Measurements from ENCODE around the gene USP11.

USP11 gene

DNA sequence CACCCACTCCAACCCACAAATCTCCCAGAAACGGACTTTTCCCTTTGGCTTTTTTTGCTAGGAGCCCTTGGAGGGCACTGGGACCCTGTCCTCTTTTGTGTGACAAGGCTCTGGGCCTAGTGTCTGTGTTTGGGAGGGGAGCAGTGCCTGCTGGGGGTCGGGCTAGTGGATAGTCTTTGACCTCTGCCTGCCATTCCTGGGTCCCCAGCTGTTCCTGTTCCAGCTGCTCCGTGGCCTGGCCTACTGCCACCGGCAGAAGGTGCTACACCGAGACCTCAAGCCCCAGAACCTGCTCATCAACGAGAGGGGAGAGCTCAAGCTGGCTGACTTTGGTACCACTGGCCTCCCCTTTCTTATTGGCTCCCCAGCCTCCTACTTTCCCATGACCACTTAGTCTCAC, 6.7 kb upstream of the USP11 start:
- DNase-seq: no peak

DNA sequence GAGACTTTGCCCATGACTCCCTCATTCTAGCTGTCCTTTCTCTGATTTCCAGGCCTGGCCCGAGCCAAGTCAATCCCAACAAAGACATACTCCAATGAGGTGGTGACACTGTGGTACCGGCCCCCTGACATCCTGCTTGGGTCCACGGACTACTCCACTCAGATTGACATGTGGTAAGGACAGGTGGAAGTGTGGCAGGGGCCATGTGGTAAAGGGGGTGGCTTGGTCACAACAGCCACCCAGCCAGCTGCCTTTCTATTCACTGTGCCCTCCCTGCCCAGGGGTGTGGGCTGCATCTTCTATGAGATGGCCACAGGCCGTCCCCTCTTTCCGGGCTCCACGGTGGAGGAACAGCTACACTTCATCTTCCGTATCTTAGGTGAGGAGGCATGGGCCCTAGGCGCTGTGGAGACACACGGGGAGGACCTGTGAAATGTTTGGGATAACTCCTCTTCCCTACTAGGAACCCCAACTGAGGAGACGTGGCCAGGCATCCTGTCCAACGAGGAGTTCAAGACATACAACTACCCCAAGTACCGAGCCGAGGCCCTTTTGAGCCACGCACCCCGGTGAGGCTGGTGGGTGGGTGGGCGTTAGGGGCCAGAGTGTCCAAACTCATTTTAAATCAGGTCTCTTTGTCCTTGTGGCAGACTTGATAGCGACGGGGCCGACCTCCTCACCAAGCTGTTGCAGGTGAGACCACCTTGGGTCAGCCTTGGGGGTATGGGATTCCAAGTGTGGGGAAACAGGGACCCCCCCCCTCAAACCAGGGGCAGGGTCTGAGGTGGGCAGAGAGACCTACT, 6.1 kb upstream of the USP11 start:
- DNase-seq: no peak

DNA sequence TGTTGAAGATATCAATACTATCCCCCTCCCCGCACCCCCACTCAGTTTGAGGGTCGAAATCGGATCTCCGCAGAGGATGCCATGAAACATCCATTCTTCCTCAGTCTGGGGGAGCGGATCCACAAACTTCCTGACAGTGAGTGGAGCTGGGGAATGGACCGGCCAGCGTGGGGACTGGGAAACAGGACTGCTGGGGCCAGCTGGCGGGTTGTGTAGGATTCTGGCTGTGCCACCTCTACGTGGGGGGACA, 5.5 kb upstream of the USP11 start:
- no peak for DNase-seq

DNA sequence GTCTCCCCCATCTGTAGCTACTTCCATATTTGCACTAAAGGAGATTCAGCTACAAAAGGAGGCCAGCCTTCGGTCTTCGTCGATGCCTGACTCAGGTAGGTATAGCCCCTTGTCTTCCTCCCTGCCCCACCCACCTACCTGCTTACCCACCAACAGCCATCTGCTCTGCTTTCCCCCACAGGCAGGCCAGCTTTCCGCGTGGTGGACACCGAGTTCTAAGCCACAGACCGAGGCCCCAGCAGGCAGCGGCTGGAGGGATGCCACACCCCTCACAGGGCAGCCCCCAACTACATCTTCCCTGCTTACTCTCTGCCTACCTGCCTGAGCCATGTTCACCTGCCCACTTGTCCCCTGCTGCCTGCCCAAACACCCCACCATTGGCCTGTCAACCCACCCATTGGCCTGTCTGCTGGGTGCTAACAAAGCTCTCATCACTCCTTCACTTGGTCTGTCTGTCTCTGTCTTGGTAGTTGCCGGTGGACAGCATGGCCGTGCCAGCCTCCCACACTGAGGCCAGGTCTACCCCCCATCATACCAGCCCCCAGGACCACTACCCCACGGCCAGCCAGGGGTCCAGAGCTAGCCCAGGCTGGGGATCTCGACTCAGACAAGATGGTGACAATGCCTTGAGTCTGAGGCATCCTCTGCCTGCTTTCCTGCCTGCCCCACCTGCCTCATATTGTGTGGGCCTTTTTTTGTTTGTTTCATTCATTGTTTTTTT, 4.1 kb upstream of the USP11 start:
- DNase-seq: no peak

DNA sequence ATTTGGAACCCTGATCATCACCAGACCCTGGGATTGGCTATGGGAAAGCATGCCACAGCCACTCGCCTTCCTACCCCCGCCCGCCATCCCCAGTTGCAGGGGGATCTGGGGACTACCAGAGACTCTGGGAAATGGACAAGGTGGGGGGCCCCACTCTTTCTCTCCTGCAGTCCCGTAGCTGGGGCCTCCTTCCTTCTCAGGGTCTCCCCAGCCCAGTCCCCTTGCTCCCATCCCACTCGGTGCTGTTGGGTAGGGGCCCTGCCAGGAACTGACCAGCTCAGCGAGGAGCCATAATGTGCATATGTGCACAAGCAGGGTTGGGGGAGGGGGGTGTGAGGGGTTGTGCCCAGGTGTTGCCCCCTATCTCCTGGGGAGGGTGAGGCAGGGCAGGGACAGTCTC, 3.4 kb upstream of the USP11 start:
- no peak for DNase-seq

DNA sequence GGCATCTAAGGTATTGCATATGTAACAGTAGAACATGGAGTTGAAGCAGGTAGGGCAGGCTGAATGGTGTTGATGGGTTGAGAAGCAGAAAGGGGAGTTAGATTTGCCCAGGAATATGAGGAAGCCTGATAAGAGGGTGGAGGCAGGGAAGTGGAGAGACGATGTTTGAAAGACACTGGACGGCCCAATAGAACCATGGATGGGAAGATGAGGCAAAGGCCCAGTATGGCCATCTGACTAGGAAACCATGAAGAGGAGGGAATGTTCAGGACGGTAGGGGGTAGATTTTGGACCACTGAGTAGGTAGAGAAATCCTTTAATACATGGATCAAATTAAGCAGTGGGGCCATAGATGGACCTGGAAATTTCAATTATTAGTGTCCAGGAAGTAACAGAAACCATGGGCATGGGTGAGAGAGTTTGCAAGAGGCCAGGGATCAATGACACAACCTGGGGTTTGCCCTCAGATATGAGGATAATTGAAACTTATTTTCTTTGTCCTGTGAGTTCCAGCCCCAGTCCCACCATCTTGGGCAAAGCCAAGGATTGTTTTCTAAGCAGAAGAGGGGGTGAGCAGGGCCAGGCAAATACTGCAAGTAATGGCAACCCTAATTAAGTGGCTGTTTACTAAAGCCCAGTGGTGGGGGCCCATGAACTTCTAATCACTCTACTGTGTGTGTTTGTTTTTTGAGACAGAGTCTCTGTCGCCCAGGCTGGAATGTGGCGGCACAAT, 2.5 kb upstream of the USP11 start:
- DNase-seq: no peak

DNA sequence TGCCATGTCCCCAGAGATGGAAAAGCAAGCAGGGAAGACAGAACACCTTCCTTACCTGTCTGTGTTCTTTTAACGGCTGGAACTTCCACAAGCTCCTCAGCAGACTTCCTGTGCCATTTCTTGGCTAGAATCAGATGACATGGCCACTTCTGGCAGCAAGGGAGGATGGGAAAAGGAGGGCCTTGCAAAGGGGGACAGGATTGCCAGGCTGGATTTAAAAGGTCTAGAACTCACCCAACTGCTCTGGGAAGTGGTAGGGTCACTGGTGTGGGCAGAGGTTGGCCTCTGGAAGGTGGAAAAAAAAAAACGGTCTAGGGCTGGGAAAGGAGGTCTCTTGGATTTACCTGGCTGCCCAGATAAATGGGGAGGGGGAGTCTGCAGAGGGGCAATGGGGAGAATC, 1.6 kb upstream of the USP11 start:
- no peak for DNase-seq

DNA sequence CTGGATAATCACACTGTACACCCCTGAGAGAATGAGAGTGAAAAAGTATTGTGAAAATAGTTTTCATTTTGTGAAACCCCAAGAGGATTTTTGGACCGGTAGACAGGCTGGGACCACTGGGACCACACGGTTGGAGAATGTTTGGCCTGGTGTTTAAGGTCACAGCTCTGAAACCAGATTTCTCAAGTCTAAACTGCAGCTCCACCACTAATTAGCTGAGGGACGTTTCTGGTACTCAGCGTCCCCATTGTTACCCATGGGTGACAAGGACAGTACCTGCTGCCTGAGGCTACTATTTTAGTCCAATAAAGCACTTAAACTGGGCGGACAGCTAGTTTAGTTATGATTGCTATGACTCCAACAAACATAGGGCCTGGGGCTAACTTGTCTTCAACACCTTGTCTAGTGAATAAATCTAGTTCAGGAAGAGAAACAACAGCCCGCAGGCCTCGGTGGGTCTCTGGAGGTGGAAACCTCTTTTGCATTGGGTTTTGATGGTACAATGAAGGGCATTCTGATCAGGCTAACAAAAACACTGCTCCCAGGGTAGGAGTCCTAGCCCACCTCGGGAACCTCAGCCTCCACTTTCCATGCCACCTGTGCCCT, 509 bp upstream of the USP11 start:
- DNase-seq: no peak

DNA sequence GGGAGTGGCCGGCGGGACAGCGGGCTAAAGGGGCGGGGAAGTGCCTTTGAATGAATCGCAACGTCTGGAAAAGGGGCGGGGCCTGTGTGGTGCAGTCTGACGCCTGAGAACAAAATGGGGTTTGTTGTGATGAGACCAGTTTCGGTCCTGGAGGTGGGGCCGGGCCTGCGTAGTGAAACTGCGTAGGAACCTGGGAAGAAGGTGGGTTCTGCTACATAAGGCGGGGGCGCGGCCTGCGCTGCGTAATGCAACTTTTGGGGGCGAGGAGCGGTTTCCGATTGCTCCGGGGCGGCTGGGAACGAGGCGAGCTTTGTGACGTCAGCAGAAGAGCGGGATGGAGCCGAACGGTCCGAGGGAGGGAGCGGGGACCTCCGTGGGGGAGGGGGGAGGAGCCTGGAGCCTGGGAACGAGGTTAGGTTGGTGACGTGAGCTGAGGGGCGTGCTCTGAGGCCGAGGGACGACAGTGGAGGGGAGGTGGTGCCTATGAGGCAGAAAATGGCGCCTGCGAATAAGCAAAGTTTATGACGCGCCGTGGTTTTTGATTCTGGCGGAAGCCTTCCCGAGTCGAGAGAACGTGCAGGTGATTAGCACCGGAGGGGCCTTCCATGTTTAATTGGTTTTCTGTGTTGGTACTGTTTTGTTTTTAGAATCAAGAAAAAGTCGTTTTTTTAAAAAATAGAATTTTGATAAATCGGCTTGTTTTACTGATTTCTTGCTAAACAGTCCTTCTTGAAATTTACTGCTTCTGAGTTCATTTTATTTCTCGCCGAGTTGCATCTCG, 714 bp downstream of the USP11 start:
- peak; percentile 94 to 96 for DNase-seq

DNA sequence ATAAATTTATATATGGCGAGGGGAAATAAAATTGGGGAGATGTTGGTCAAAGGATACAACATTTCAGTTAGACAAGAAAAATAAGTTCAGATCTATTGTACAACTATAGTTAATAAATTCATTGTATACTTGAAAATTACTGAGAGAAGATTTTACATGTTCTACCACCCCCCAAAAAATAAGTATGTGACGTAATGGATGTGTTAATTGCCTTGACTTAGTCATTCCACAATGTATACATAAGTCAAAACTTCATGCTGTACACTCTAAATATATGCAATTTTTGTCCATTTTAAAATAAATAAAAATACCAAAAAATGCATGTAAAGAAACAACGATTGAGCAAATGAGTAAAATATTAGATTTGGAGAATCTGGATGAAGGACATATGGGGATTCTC, 1.8 kb downstream of the USP11 start:
- DNase-seq: no peak

DNA sequence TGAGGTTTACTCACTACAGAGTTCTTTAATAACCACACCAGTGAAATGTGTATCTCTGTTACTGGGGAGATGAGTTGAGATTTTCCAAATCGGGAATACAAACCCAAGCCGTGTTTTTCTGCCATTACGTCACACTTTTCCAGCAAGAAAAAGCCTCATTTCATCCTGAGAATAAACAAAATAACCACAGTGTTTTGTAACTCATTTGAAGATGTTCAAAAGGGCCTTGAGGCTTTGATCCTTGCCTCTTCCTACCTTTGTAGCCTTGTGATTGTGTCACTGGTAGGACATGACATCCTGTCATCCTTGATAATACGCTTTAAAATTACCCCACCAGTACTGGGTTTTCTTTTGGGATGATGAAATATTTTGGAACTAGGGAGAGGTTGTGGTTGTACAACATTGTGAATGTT, 2.9 kb downstream of the USP11 start:
- no peak for DNase-seq

DNA sequence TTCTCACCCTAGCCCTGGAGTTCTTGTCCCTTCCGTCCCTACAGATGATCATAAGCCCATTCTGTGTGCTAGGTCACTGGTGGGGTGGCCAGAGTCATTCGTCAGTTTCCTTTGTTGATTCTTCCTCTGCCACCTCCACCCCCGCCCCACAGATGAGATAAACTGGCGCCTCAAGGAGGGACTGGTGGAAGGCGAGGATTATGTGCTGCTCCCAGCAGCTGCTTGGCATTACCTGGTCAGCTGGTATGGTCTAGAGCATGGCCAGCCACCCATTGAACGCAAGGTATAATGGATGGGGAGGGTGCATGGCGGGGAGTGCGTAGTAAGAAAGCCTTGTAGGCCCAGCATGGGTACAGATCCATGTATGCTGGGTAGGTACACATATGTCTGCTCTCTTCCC, 6.4 kb downstream of the USP11 start:
- DNase-seq: no peak

DNA sequence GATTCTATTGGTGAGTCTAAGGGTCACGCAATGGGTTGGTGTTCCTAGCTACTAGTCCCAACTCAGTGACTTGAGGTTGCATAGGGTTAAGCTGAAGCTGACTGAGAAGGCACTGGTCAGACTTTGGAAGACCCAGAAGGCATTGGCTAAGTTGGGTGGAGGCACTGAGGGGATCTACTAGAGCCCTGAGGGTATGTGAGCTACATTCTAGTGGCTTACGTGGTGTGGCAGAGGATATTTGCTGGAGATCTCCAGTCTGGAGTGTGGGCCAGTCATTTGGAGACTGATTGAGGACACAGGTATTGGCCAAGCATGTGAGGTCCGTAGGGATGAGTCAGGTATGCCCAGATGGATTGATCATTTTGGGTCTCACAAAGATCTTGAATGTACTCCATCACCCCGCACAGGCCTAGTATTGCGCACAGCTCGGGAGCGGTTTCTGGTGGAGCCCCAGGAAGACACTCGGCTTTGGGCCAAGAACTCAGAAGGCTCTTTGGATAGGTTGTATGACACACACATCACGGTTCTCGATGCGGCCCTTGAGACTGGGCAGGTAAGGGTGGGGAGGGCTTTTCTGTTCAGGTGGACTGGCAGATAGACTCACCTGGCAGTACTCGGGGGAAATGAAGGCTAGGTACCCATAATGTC, 7.2 kb downstream of the USP11 start:
- DNase-seq: no peak

DNA sequence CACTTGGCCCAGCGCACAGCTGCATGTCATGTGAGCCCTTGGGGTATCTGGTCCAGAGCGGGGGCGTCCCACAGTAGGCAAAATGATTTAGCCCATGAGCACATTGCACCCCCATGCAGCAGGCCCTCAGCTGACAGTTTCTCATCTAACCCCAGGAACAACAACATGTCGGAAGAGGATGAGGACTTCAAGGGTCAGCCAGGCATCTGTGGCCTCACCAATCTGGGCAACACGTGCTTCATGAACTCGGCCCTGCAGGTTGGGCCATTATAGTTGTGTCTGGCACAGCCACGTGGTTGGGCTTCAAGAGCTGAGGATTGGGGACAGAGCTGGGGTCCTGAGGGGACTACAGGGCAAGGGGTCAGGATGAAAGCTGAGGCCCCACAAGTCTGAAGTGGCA, 7.8 kb downstream of the USP11 start:
- DNase-seq: no peak

DNA sequence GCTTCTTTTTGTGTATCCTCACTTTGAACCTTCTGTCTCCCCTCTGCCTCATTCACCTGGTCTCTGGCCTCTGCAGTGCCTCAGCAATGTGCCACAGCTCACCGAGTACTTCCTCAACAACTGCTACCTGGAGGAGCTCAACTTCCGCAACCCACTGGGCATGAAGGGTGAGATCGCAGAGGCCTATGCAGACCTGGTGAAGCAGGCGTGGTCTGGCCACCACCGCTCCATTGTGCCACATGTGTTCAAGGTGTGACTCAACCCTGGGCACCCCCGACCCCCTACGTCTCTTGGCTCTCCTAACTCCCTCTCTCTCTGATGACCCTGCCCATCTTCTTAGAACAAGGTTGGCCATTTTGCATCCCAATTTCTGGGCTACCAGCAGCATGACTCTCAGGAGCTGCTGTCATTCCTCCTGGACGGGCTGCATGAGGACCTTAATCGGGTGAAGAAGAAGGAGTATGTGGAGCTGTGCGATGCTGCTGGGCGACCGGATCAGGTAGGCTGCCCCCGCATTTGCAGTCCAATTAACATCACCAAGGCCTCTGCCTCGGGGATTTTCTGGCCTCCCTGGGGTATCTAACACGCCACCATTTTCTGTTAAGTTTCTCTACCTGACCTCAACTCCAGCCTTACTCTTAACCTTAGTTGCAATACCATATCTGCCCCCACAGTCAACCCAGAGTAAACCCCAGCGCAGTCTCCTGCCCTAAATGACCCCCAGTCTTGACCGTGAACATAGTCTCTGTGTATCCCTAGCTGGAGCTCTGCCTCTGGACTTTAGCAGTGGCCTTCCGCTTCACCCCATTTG, 8.6 kb downstream of the USP11 start:
- DNase-seq: no peak

DNA sequence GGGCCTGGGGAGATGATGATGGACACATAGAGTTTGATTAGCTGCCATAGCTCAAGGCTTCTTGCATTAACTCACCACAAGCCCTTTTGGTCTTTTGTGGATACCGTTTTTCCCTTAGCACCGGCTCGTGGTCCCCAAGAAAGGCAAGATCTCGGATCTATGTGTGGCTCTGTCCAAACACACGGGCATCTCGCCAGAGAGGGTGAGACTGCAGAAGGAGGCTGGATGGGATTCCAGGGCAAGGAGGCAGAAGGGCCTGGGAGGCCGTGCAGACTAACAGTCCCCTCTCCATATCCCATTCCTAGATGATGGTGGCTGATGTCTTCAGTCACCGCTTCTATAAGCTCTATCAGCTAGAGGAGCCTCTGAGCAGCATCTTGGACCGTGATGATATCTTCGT, 9.5 kb downstream of the USP11 start:
- no peak for DNase-seq

DNA sequence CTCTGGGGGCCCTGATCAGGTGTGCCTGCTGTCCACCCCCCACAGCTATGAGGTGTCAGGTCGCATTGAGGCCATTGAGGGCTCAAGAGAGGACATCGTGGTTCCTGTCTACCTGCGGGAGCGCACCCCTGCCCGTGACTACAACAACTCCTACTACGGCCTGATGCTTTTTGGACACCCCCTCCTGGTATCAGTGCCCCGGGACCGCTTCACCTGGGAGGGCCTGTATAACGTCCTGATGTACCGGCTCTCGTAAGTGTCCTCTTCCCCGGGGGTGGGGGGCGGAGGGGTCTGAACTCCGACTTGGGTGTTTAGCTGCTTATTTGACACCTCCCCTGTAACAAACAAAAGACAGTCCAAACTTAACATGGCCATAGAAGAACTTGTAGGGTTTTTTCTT, 10.5 kb downstream of the USP11 start:
- no peak for DNase-seq

DNA sequence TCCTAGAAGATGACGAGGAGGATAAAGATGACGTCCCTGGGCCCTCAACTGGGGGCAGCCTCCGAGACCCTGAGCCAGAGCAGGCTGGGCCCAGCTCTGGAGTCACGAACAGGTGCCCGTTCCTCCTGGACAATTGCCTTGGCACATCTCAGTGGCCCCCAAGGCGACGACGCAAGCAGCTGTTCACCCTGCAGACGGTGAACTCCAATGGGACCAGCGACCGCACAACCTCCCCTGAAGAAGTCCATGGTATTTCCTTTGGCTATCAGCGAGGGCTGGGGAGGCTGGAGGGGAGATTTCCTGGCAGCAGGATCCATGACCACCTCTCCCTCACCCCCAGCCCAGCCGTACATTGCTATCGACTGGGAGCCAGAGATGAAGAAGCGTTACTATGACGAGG, 11.9 kb downstream of the USP11 start:
- no peak for DNase-seq

DNA sequence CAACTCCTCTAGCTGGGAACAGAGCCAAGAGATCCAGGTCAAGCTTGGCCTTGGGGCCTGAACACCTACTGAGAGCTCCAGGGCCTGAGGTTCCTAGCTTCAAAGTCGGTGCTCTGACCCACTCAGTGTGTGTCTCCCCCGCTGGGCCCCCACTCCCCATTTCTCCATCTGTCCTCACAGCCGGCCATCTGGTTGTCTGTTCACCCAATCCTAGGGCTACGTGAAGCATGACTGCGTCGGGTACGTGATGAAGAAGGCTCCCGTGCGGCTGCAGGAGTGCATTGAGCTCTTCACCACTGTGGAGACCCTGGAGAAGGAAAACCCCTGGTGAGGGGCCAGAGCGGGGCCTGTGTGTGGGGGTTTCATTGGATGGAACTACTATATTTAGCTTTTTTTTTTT, 12.3 kb downstream of the USP11 start:
- DNase-seq: no peak

DNA sequence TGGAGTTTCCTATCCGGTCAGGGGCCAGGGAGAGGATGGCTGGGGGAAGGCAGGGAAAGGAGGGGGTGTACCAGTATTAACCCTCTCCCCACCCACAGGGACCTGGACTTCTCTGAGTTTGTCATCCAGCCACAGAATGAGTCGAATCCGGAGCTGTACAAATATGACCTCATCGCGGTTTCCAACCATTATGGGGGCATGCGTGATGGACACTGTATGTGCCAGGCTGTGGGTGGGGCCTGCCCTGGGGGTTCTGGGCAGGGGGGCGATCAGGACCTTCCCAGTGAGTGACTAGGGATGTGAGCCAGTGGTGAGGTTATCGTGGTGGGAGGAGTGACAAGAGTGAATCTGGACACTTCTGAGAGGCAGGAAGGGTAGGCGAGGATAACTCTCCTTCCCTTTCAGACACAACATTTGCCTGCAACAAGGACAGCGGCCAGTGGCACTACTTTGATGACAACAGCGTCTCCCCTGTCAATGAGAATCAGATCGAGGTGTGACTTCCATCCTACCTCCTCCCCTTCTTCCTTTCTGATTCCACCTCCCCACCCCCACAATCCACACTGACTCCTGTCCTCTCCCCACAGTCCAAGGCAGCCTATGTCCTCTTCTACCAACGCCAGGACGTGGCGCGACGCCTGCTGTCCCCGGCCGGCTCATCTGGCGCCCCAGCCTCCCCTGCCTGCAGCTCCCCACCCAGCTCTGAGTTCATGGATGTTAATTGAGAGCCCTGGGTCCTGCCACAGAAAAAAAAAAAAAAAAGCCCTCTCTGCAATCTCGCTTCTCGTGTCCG, 14.6 kb downstream of the USP11 start:
- no peak for DNase-seq

DNA sequence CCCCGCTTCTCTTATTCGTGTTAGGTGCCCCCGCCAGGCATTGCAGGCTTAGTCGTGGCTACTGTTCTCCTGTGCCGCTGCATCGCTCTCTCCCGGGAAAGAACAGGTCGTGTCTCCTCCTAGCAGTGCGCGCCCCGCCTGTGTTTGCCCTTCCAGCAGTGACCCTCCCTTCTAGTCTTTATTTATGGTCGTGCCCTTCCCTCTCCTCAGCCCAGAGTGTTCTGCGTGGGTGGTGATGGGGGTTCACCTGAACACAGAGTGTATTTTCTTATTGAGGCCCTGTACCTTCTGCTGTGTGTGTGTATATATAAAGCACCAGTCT, 15.2 kb downstream of the USP11 start:
- no peak for DNase-seq

All from NCI-H2081 (cell line).